Measurements from ENCODE around the gene ETV3L. TPM values are rescaled to one million over a fixed set of nuclear protein-coding genes. Genes with fewer than 3 reads are reported as not detected.
"Not testable (repeated sequence)": the region's sequence is repeated elsewhere in the genome, so short reads cannot be mapped to it uniquely, and the experiment has no call there.

ETV3L gene
- total RNA-seq, 1 experiment from 2014 or later: not detected

- TF ChIP-seq POLR2AphosphoS5 (IDR thresholded peaks at IDR 0.05; ENCODE audit: low read depth, low read length) (no peak), TCF7L2 (IDR thresholded peaks at IDR 0.05; ENCODE audit: low read depth, low read length) (no peak), REST (IDR thresholded peaks at IDR 0.05; ENCODE audit: insufficient read depth in 1 of 2, low read depth in 2 of 2, low read length in 1 of 2) (no peak), CTCF (IDR thresholded peaks at IDR 0.05) (no peak), SIN3A (IDR thresholded peaks at IDR 0.05; ENCODE audit: borderline replicate concordance, insufficient read depth, low read depth, low read length) (no peak)
Measured at GRCh38 chr1:157056269-157056668, 43.3 kb downstream of the ETV3L start.

GRCh38 chr1:157055729-157056128 lies 43.9 kb downstream of the ETV3L start:
- H3K27me3 ChIP-seq (ENCODE audit: control insufficient read depth, insufficient read depth, low read length); H3K9me3 ChIP-seq (ENCODE audit: control insufficient read depth, insufficient read depth, low read depth, low read length); CTCF ChIA-PET; POLR2A ChIA-PET; H3K27ac ChIP-seq (ENCODE audit: low read length); H3K4me1 ChIP-seq (ENCODE audit: control insufficient read depth, insufficient read depth, low read length); ATAC-seq; DNase-seq (ENCODE audit: low read depth, low spot score); BruUV-seq (replicated peaks); in situ Hi-C loops (cut with HindIII; ENCODE audit: low pct_unique_long_range_greater_than_20kb, low sequenced_read_pairs); H3K4me3 ChIP-seq (ENCODE audit: low read depth in 2 of 2, low read length in 2 of 2); H3K36me3 ChIP-seq (ENCODE audit: control insufficient read depth, insufficient read depth, low read length): not testable (repeated sequence)
- intact Hi-C loops (cut with micrococcal nuclease; ENCODE audit: unreplicated experiment): loop anchor here (10.0 kb wide), 1 partner anchor 79 kb away; the partner anchor contains the start of gene ETV3

More at GRCh38 chr1:157056269-157056668, 43.3 kb downstream of the ETV3L start:
- Histone ChIP-seq H3K9me3 (ENCODE audit: control insufficient read depth, insufficient read depth, low read depth, low read length) (peaks cover 8% of the 10 kb centered on the region; the same call in 1 of the 2 replicates), H3K4me3 (ENCODE audit: low read depth in 2 of 2, low read length in 2 of 2) (no peak overlapping the region), H3K27ac (ENCODE audit: low read length) (no peak overlapping the region), H3K4me1 (ENCODE audit: control insufficient read depth, insufficient read depth, low read length) (no peaks in the 10 kb centered on the region), H3K36me3 (ENCODE audit: control insufficient read depth, insufficient read depth, low read length) (no peaks in the 10 kb centered on the region), H3K27me3 (ENCODE audit: control insufficient read depth, insufficient read depth, low read length) (no peaks in the 10 kb centered on the region)
- BruUV-seq (replicated peaks): no TSS peak
- intact Hi-C loops (cut with micrococcal nuclease; ENCODE audit: unreplicated experiment): loop anchor here (10.0 kb wide), 1 partner anchor 79 kb away; the partner anchor contains the start of gene ETV3
- ChIA-PET CTCF (no interaction called here), POLR2A (no interaction called here)
- in situ Hi-C loops (cut with HindIII; ENCODE audit: low pct_unique_long_range_greater_than_20kb, low sequenced_read_pairs): no loop called here
- ATAC-seq: no peak
- no peak for DNase-seq (ENCODE audit: low read depth, low spot score)

GRCh38 chr1:157050836-157051235 lies 48.8 kb downstream of the ETV3L start:
- DNase-seq (ENCODE audit: low read depth, low spot score) (no peak), ATAC-seq (no peak)
- in situ Hi-C loops (cut with HindIII; ENCODE audit: low pct_unique_long_range_greater_than_20kb, low sequenced_read_pairs): no loop called here
- CTCF ChIA-PET: no interaction called here
- no TSS peak for BruUV-seq (replicated peaks)
- Histone ChIP-seq H3K36me3 (ENCODE audit: control insufficient read depth, insufficient read depth, low read length) (no peaks in the 10 kb centered on the region), H3K27ac (ENCODE audit: low read length) (no peak overlapping the region), H3K4me3 (ENCODE audit: low read depth in 2 of 2, low read length in 2 of 2) (no peak overlapping the region), H3K27me3 (ENCODE audit: control insufficient read depth, insufficient read depth, low read length) (no peaks in the 10 kb centered on the region), H3K9me3 (ENCODE audit: control insufficient read depth, insufficient read depth, low read depth, low read length) (peaks cover 8% of the 10 kb centered on the region; the same call in 1 of the 2 replicates), H3K4me1 (ENCODE audit: control insufficient read depth, insufficient read depth, low read length) (no peaks in the 10 kb centered on the region)
- TF ChIP-seq CTCF (IDR thresholded peaks at IDR 0.05) (no peak), TCF7L2 (IDR thresholded peaks at IDR 0.05; ENCODE audit: low read depth, low read length) (no peak), SIN3A (IDR thresholded peaks at IDR 0.05; ENCODE audit: borderline replicate concordance, insufficient read depth, low read depth, low read length) (no peak), REST (IDR thresholded peaks at IDR 0.05; ENCODE audit: insufficient read depth in 1 of 2, low read depth in 2 of 2, low read length in 1 of 2) (no peak), POLR2AphosphoS5 (IDR thresholded peaks at IDR 0.05; ENCODE audit: low read depth, low read length) (no peak)
- POLR2A ChIA-PET: interaction anchor here (0.6 kb wide), 1 partner anchor 35 kb away, joined by 3 read pairs; no protein-coding TSS in a partner anchor
- intact Hi-C loops (cut with micrococcal nuclease; ENCODE audit: unreplicated experiment): loop anchor here (10.0 kb wide), 1 partner anchor 84 kb away; the partner anchor contains the start of gene ETV3
